GM18867 (cell line): Measurements from ENCODE around the gene PPFIBP2.

Experiments
- ATAC-seq: cut with Tn5 transposase; IDR thresholded peaks from one replicate; pipeline ENCODE4 v1.9.1; 2021; ENCODE audit warnings: mild to moderate bottlenecking, moderate library complexity; ENCODE audit not compliant: unreplicated experiment

The PPFIBP2 gene

GRCh38 chr11:7621090-7621489 lies 107.3 kb downstream of the PPFIBP2 start:
- ATAC-seq = no peak

GRCh38 chr11:7621554-7621953 lies 107.8 kb downstream of the PPFIBP2 start:
- no peak for ATAC-seq

GRCh38 chr11:7622721-7623120 lies 108.9 kb downstream of the PPFIBP2 start:
- no peak for ATAC-seq

GRCh38 chr11:7628660-7629059 lies 114.9 kb downstream of the PPFIBP2 start:
- no peak for ATAC-seq

DNA sequence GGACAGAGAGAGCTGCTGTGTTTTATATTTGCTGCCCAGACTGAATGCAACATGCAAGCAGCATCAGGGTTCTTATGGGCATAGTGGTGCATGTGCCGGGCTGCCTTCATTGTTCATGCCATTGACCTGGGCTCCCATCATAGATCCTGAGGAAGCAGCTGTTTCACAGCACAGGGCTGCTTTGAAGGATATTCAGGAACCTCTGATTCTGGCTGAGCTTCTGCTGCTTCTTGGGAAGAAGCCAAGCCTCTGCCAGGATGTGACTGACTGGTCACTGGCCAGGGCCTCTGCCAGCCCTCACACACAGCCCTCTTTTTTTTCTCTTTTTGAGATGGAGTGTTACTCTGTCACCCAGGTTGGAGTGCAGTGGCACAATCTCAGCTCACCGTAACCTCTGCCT lies 116.2 kb downstream of the PPFIBP2 start:
- no peak for ATAC-seq

- no peak for ATAC-seq
These were observed 118.4 kb downstream of the PPFIBP2 start for GRCh38 chr11:7632211-7632610.

DNA sequence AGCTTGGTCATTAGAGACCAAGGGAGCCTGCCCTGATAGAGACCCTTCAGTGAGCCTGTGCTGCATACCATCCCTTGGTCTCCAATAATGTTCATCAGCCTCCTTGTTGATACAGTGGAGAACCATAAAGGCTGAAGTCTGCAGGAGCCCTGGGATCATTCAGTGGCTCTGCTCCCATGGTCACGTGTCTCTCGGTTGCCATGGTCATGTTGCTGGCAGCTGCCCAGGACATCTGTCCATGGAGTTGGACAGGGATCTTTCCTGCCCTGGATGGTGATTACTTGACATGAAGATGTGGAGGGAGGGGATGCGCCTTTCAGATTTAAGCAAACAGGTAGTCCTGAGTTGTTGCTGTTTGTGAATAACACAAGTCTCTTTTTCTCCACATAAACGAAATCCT lies 121.3 kb downstream of the PPFIBP2 start:
- no peak for ATAC-seq

GRCh38 chr11:7635708-7636107 lies 121.9 kb downstream of the PPFIBP2 start:
- no peak for ATAC-seq

GRCh38 chr11:7636350-7636749 lies 122.6 kb downstream of the PPFIBP2 start:
- no peak for ATAC-seq

DNA sequence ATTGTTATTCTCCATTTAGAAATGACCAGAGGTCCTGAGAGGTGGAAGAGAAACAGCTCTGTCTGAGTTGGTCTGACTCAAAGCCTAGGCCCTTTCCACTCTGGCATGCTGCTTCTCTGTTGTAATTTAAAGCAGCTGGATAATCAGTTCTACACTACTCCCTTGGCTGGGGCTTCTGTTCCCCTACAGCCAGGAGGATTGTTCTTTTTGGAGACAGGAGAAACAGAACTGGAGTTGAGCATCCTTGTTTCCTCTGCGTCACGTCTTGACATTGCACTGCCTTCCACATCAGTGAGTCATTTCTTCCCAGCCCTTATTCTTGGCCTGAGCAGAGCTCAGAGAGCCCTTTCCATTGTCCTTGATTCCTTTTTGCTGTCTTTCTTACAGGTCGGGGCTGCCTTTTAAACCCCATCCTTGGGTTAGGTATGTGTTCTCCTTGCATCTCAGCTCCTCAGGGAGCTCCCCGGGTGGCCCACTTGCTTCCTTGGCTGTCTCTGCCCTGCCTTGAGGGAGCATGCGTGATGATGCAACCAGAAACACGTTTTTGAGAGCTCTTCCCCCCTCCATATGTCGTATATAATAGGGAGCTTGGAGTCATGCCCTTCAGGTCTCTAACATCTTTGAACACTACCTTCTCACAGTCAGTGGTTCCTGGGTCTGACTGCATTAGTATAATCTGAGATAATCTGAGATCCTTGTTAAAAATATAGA lies 123.8 kb downstream of the PPFIBP2 start:
- ATAC-seq = no peak

DNA sequence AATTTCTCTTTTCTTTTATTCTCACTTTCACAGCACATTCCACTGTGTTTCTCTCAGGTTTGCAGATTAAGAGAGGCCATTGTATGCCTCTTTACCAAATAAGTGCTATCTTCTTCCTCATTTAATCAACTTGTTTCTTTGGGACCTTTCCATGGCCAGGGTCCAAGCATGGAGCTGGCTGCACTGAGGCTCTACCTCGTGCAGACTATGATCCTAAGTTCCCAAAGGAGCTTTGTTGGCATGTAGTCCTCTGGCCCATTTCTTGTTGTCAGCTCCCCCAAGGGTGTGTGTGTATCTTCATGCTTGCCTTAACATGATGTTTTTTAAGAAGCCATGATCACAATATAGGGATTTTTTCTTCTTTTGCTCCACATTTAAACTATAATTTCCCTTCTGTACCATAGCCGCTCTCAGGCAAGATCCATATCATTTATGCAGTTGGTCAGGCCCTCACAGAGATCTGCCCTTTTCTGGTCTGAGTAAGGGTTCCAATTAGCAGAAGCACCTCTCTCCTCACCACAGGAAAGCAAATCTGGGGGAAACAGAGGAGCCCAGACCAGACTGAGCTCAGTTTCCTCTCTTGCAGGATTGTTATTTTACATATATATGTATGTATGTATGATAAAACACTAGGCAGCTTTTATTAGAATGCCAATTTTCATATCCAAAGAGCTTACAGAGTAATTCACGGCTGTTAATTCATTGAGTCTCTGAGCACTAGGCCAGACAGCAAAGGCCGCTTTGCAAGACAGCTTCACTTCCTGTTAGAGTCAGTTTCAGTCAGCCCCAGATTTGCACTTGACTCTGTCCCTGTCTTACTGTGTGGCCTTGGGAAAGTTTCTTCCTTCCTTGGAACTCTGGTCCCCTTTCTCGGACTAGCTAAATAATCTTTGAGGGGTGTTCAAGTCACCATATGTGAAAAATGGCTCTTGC lies 125.2 kb downstream of the PPFIBP2 start:
- ATAC-seq = no peak

- ATAC-seq = no peak
These were observed 125.8 kb downstream of the PPFIBP2 start for GRCh38 chr11:7639643-7640025.

DNA sequence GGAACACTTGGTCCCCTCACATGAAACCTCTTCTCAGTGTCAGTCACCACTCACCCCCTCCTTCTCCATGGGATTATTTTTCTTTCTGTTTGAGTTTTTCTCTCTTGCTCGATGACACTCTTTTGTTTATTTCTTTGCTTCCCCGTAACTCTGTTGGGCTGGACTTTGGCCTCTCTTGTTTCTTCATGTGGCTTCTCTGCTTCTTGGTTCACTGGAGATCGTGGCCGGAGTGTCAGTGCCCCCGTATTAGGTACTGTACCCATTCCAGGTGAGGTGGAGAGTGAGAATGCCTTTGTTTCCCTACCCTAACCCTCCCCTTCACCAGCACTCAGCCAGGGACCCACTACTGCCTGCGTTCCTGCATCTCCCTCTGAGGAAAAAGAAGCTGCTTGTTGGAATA lies 127.0 kb downstream of the PPFIBP2 start:
- no peak for ATAC-seq

- no peak for ATAC-seq
These were observed 128.9 kb downstream of the PPFIBP2 start for GRCh38 chr11:7642747-7643146.

DNA sequence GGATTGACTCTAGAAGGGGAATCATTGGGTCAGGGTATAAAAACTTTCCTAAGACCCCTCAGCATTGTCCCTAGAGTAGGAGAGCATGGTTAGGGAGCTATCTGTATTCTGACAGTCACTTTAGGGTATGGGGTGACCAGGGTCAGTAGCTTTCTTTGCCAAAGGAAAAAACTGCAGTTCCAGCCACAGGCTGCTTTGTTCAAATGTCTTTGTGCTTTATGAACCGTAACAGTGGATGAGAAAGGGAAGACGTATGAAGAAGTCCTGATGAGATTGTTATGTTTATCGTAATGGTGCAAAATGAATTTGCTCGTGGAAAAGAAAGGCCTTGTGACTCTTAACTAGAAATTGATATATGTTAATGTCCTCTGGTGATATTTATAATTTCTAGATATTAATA lies 129.5 kb downstream of the PPFIBP2 start:
- ATAC-seq = no peak

GRCh38 chr11:7645206-7645605 lies 131.4 kb downstream of the PPFIBP2 start:
- no peak for ATAC-seq

- no peak for ATAC-seq
These were observed 133.1 kb downstream of the PPFIBP2 start for GRCh38 chr11:7646866-7647265.

DNA sequence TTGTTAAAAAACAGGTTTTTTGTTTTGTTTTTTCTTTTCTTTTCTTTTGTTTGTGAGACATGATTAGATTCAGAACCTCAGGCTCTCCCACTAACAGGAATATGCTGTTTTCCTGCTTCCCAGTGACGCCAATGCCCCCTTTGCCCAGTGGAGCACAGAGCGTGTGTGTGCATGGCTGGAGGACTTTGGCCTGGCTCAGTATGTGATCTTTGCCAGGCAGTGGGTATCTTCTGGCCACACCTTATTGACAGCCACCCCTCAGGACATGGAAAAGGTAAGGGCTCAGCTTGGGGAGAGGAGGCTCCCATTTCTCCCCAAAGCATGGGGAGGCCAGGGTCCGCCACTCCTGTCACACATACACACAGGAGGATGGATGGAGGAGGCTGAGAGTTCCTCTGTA lies 134.5 kb downstream of the PPFIBP2 start:
- no peak for ATAC-seq

DNA sequence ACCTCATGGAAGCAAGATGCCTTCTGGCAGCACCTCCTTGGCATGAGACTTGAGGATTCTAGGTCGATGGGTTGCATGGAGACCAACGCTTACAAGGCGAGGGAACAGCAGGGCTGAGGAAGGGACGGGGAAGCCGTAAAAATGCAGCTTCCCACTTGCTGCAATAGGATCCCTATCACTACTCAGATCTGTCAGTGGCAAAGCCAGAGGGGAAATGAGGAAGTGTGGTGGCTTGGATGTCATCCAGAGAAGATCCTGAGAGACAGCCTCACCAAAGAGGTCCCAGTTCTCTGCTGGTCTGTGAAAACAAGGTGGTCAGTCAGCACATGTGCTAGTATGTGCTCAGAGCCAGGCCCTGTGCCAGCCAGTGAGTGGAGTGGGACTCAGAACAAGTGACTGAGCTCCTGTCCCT lies 137.3 kb downstream of the PPFIBP2 start:
- no peak for ATAC-seq

DNA sequence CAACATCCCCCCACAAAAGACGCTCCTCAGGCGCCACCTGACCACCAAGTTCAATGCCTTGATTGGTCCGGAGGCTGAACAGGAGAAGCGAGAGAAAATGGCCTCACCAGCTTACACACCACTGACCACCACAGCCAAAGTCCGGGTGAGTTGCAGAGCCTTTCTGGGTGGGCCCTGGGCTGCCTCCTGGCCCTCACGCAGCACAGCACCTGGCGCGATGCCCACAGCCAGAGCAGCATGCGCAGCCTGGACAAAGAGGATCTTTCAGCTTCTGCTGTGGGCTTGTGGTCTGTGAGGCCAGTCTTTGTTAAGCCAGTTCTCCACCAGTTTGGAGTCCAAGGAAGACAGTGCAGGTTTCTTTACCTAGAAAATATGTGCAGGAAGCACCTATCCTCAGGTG lies 137.9 kb downstream of the PPFIBP2 start:
- ATAC-seq = no peak

GRCh38 chr11:7654195-7654705 lies 140.5 kb downstream of the PPFIBP2 start:
- ATAC-seq = no peak
